ENCODE results near the gene ZNF420.
A peak's percentile ranks its signal among the peaks of the same experiment; 100 is the strongest.

Gene ZNF420

DNA sequence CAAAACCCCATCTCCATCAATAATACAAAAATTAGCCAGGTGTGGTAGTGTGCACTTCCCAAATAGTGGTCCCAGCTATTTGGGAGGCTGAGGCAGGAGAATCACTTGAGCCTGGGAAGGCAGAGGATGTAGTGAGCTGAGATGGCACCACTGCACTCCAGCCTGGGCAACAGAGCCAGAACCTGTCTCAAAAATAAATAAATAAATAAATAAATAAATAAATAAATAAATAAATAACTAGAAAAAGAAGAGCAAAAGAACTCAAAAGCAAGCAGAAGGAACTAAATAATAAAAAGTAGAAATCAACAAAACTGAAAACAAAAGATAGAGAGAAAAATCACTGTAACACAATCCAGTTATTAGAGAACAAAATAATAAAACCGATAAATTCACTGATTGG lies 81.9 kb downstream of the ZNF420 start (continued):
- TF ChIP-seq ZBTB48 (tag by site-specific recombination; IDR thresholded peaks at IDR 0.05) (no peak), ZNF366 (tag by site-specific recombination; conservative IDR thresholded peaks at IDR 0.05) (peak; percentile 65), ZNF140 (tag by site-specific recombination; IDR thresholded peaks at IDR 0.05) (peak; percentile 99), ZNF350 (tag by site-specific recombination; IDR thresholded peaks at IDR 0.05) (no peak), ZBTB21 (tag by site-specific recombination; IDR thresholded peaks at IDR 0.05) (peak; percentile 91), ZSCAN16 (tag by site-specific recombination; IDR thresholded peaks at IDR 0.05) (0 out of 2 replicates have a peak, but pooled peaks have one; percentile 39), KLF10 (tag by site-specific recombination; IDR thresholded peaks at IDR 0.05) (no peak), SP7 (tag by site-specific recombination; IDR thresholded peaks at IDR 0.05) (no peak), ZNF707 (tag by site-specific recombination; IDR thresholded peaks at IDR 0.05) (0 out of 2 replicates have a peak, but pooled peaks have one; percentile 31), ZNF169 (tag by site-specific recombination; IDR thresholded peaks at IDR 0.05) (no peak), ZNF404 (tag by site-specific recombination; IDR thresholded peaks at IDR 0.05) (peak; percentile 98), BCL11A (tag by site-specific recombination; IDR thresholded peaks at IDR 0.05; ENCODE audit: low read depth) (peak; percentile 43; the same call in 1 of the 2 replicates), ZNF341 (tag by site-specific recombination; IDR thresholded peaks at IDR 0.05; ENCODE audit: low read depth) (peak; percentile 52), SETDB1 (IDR thresholded peaks at IDR 0.05; ENCODE audit: insufficient read length, low read length) (no peak), GLI4 (tag by site-specific recombination; IDR thresholded peaks at IDR 0.05) (no peak), ZNF138 (tag by site-specific recombination; IDR thresholded peaks at IDR 0.05; ENCODE audit: borderline replicate concordance) (peak; percentile 94), ZNF596 (tag by site-specific recombination; IDR thresholded peaks at IDR 0.05) (no peak), SP3 (tag by site-specific recombination; IDR thresholded peaks at IDR 0.05) (peak; percentile 48; the same call in 1 of the 2 replicates), ZNF37A (tag by site-specific recombination; IDR thresholded peaks at IDR 0.05) (no peak), ZNF23 (tag by site-specific recombination; IDR thresholded peaks at IDR 0.05; ENCODE audit: borderline replicate concordance) (peak; percentile 75; the same call in 1 of the 2 replicates), ZNF202 (tag by site-specific recombination; IDR thresholded peaks at IDR 0.05; ENCODE audit: borderline replicate concordance) (peak; percentile 100), ZNF292 (tag by site-specific recombination; IDR thresholded peaks at IDR 0.05; ENCODE audit: borderline replicate concordance, low read depth) (peak; percentile 99; the same call in 1 of the 2 replicates), ZNF121 (tag by site-specific recombination; IDR thresholded peaks at IDR 0.05) (peak; percentile 75), ZFP37 (tag by site-specific recombination; IDR thresholded peaks at IDR 0.05) (peak; percentile 97), ZNF302 (tag by site-specific recombination; IDR thresholded peaks at IDR 0.05; ENCODE audit: low read depth) (peak; percentile 83; the same call in 1 of the 2 replicates), GLIS1 (tag by site-specific recombination; IDR thresholded peaks at IDR 0.05) (0 out of 2 replicates have a peak, but pooled peaks have one; percentile 9), ZNF211 (tag by site-specific recombination; IDR thresholded peaks at IDR 0.05; ENCODE audit: low read depth) (no peak), ZNF501 (tag by site-specific recombination; IDR thresholded peaks at IDR 0.05) (peak; percentile 85), HOXD13 (CRISPR knock-in tag; IDR thresholded peaks at IDR 0.05; ENCODE audit: borderline replicate concordance) (no peak), ZBTB7A (tag by site-specific recombination; IDR thresholded peaks at IDR 0.05; ENCODE audit: low read depth) (no peak)
- TF ChIP-seq, protein P1, sequence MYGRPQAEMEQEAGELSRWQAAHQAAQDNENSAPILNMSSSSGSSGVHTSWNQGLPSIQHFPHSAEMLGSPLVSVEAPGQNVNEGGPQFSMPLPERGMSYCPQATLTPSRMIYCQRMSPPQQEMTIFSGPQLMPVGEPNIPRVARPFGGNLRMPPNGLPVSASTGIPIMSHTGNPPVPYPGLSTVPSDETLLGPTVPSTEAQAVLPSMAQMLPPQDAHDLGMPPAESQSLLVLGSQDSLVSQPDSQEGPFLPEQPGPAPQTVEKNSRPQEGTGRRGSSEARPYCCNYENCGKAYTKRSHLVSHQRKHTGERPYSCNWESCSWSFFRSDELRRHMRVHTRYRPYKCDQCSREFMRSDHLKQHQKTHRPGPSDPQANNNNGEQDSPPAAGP (tag by site-specific recombination; IDR thresholded peaks at IDR 0.05), result no peak
- TF ChIP-seq, protein P2, sequence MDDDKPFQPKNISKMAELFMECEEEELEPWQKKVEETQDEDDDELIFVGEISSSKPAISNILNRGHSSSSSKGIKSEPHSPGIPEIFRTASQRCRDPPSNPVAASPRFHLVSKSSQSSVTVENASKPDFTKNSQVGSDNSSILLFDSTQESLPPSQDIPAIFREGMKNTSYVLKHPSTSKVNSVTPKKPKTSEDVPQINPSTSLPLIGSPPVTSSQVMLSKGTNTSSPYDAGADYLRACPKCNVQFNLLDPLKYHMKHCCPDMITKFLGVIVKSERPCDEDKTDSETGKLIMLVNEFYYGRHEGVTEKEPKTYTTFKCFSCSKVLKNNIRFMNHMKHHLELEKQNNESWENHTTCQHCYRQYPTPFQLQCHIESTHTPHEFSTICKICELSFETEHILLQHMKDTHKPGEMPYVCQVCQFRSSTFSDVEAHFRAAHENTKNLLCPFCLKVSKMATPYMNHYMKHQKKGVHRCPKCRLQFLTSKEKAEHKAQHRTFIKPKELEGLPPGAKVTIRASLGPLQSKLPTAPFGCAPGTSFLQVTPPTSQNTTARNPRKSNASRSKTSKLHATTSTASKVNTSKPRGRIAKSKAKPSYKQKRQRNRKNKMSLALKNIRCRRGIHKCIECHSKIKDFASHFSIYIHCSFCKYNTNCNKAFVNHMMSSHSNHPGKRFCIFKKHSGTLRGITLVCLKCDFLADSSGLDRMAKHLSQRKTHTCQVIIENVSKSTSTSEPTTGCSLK (tag by site-specific recombination; IDR thresholded peaks at IDR 0.05), result no peak
- TF ChIP-seq, protein P3, sequence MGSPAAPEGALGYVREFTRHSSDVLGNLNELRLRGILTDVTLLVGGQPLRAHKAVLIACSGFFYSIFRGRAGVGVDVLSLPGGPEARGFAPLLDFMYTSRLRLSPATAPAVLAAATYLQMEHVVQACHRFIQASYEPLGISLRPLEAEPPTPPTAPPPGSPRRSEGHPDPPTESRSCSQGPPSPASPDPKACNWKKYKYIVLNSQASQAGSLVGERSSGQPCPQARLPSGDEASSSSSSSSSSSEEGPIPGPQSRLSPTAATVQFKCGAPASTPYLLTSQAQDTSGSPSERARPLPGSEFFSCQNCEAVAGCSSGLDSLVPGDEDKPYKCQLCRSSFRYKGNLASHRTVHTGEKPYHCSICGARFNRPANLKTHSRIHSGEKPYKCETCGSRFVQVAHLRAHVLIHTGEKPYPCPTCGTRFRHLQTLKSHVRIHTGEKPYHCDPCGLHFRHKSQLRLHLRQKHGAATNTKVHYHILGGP (tag by site-specific recombination; IDR thresholded peaks at IDR 0.05), result no peak
- TF ChIP-seq, protein P4, sequence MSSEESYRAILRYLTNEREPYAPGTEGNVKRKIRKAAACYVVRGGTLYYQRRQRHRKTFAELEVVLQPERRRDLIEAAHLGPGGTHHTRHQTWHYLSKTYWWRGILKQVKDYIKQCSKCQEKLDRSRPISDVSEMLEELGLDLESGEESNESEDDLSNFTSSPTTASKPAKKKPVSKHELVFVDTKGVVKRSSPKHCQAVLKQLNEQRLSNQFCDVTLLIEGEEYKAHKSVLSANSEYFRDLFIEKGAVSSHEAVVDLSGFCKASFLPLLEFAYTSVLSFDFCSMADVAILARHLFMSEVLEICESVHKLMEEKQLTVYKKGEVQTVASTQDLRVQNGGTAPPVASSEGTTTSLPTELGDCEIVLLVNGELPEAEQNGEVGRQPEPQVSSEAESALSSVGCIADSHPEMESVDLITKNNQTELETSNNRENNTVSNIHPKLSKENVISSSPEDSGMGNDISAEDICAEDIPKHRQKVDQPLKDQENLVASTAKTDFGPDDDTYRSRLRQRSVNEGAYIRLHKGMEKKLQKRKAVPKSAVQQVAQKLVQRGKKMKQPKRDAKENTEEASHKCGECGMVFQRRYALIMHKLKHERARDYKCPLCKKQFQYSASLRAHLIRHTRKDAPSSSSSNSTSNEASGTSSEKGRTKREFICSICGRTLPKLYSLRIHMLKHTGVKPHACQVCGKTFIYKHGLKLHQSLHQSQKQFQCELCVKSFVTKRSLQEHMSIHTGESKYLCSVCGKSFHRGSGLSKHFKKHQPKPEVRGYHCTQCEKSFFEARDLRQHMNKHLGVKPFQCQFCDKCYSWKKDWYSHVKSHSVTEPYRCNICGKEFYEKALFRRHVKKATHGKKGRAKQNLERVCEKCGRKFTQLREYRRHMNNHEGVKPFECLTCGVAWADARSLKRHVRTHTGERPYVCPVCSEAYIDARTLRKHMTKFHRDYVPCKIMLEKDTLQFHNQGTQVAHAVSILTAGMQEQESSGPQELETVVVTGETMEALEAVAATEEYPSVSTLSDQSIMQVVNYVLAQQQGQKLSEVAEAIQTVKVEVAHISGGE (tag by site-specific recombination; conservative IDR thresholded peaks at IDR 0.05; ENCODE audit: low read depth), result peak; percentile 93
- TF ChIP-seq, protein P5, sequence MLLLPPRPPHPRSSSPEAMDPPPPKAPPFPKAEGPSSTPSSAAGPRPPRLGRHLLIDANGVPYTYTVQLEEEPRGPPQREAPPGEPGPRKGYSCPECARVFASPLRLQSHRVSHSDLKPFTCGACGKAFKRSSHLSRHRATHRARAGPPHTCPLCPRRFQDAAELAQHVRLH (tag by site-specific recombination; IDR thresholded peaks at IDR 0.05), result peak; percentile 87
